ENCODE data around the gene HAUS2.
A peak's percentile ranks its signal among the peaks of the same experiment; 100 is the strongest.
"Not testable (repeated sequence)": the region's sequence is repeated elsewhere in the genome, so short reads cannot be mapped to it uniquely, and the experiment has no call there.

The HAUS2 gene

GRCh38 chr15:42576040-42576594, 27.5 kb downstream of the HAUS2 start:
- no peak for DNase-seq

GRCh38 chr15:42576776-42577175, 28.1 kb downstream of the HAUS2 start:
- no peak for DNase-seq

GRCh38 chr15:42577514-42578031, 28.9 kb downstream of the HAUS2 start:
- DNase-seq = peak; percentile 53

GRCh38 chr15:42578984-42579537, 30.4 kb downstream of the HAUS2 start:
- no peak for DNase-seq

GRCh38 chr15:42581272-42581730, 32.7 kb downstream of the HAUS2 start:
- DNase-seq = peak; percentile 93

GRCh38 chr15:42582569-42583375, 34.1 kb downstream of the HAUS2 start:
- no peak for DNase-seq

GRCh38 chr15:42584031-42584765, 35.6 kb downstream of the HAUS2 start:
- peak; percentile 55 for DNase-seq

- DNase-seq = no peak
Measured at GRCh38 chr15:42590619-42591237, 42.1 kb downstream of the HAUS2 start.

GRCh38 chr15:42591238-42591934, 42.7 kb downstream of the HAUS2 start:
- DNase-seq = peak; percentile 57

- no peak for DNase-seq
Measured at GRCh38 chr15:42592716-42593115, 44.1 kb downstream of the HAUS2 start.

- no peak for DNase-seq
Measured at GRCh38 chr15:42593143-42593542, 44.5 kb downstream of the HAUS2 start.

GRCh38 chr15:42594095-42594494, 45.5 kb downstream of the HAUS2 start:
- no peak for DNase-seq

- peak; percentile 55 for DNase-seq
Measured at GRCh38 chr15:42595626-42596240, 47.1 kb downstream of the HAUS2 start.

GRCh38 chr15:42601316-42601715, 52.7 kb downstream of the HAUS2 start:
- DNase-seq = not testable (repeated sequence)

GRCh38 chr15:42602501-42602900, 53.9 kb downstream of the HAUS2 start:
- DNase-seq = peak; percentile 27

- DNase-seq = no peak
Measured at GRCh38 chr15:42603978-42604377, 55.3 kb downstream of the HAUS2 start.

- peak; percentile 77 for DNase-seq
Measured at GRCh38 chr15:42604894-42605744, 56.5 kb downstream of the HAUS2 start.

GRCh38 chr15:42605796-42606195, 57.2 kb downstream of the HAUS2 start:
- DNase-seq = no peak

- DNase-seq = peak; percentile 99
Measured at GRCh38 chr15:42608110-42608531, 59.5 kb downstream of the HAUS2 start.

GRCh38 chr15:42608752-42609488, 60.3 kb downstream of the HAUS2 start:
- peak; percentile 38 for DNase-seq

Data from hematopoietic multipotent progenitor cell treated with erythropoietin and hydrocortisone succinate and interleukin-3 and kit ligand, for 4 days (in vitro differentiated cells).